ENCODE results near the gene MYO3A. TPM values are rescaled to one million over a fixed set of nuclear protein-coding genes. Genes with fewer than 3 reads are reported as not detected.

The MYO3A gene
- total RNA-seq, 1 donor from 2014 or later: 0.23 TPM

- H3K4me3 Mint-ChIP-seq (ENCODE audit: unreplicated experiment): no peak overlapping the region
- no peaks in the 10 kb centered on the region for H3K36me3 Mint-ChIP-seq (ENCODE audit: low read depth, unreplicated experiment)
- no peaks in the 10 kb centered on the region for H4K20me1 ChIP-seq (ENCODE audit: insufficient read depth, low read length)
- H2AFZ ChIP-seq (ENCODE audit: low read depth, low read length): no peak overlapping the region
- H3K36me3 ChIP-seq (ENCODE audit: insufficient read depth, low read length): no peaks in the 10 kb centered on the region
- no peaks in the 10 kb centered on the region for H3K27me3 ChIP-seq (ENCODE audit: insufficient read depth, low read length)
- H3K9ac ChIP-seq (ENCODE audit: low read length): no peak overlapping the region
- no peaks in the 10 kb centered on the region for H3K27me3 Mint-ChIP-seq (ENCODE audit: low read depth, unreplicated experiment)
- no peaks in the 10 kb centered on the region for H3K4me1 ChIP-seq (ENCODE audit: insufficient read depth, low read length)
- TF ChIP-seq CTCF (IDR thresholded peaks at IDR 0.05; ENCODE audit: insufficient read depth, low read depth, low read length): no peak
- no peak for TF ChIP-seq EZH2 (IDR thresholded peaks at IDR 0.05; ENCODE audit: insufficient read depth, low read length)
- no peak overlapping the region for H3K4me2 ChIP-seq (ENCODE audit: low read length)
- H3K4me3 ChIP-seq (ENCODE audit: insufficient read depth, low read depth, low read length): no peak overlapping the region
- peaks cover 10% of the 10 kb centered on the region for H3K4me1 Mint-ChIP-seq (ENCODE audit: low read depth, unreplicated experiment)
- H3K9me3 Mint-ChIP-seq (ENCODE audit: unreplicated experiment): no peaks in the 10 kb centered on the region
- DNase-seq (ENCODE audit: low read depth) (peak; percentile 3), FAIRE-seq (no peak)
- H3K79me2 ChIP-seq (ENCODE audit: insufficient read depth, low read length): no peaks in the 10 kb centered on the region
- no peaks in the 10 kb centered on the region for H3K9me3 ChIP-seq (ENCODE audit: insufficient read depth, low read depth, low read length)
- no peak overlapping the region for H3K27ac ChIP-seq (ENCODE audit: low read depth, low read length)
- peak overlapping the region; percentile 0 for H3K27ac Mint-ChIP-seq (ENCODE audit: unreplicated experiment)
These were observed 114.7 kb downstream of the MYO3A start for GRCh38 chr10:26048756-26049155.

GRCh38 chr10:26052326-26052725, 118.3 kb downstream of the MYO3A start:
- no peaks in the 10 kb centered on the region for H3K9me3 ChIP-seq (ENCODE audit: insufficient read depth, low read depth, low read length)
- no peak overlapping the region for H3K4me3 ChIP-seq (ENCODE audit: insufficient read depth, low read depth, low read length)
- H3K27me3 ChIP-seq (ENCODE audit: insufficient read depth, low read length): no peaks in the 10 kb centered on the region
- Mint-ChIP-seq H3K4me3 (ENCODE audit: unreplicated experiment) (no peak overlapping the region), H3K27me3 (ENCODE audit: low read depth, unreplicated experiment) (no peaks in the 10 kb centered on the region), H3K9me3 (ENCODE audit: unreplicated experiment) (no peaks in the 10 kb centered on the region), H3K27ac (ENCODE audit: unreplicated experiment) (no peak overlapping the region), H3K36me3 (ENCODE audit: low read depth, unreplicated experiment) (no peaks in the 10 kb centered on the region), H3K4me1 (ENCODE audit: low read depth, unreplicated experiment) (peaks cover 7% of the 10 kb centered on the region)
- H3K79me2 ChIP-seq (ENCODE audit: insufficient read depth, low read length): no peaks in the 10 kb centered on the region
- no peaks in the 10 kb centered on the region for H4K20me1 ChIP-seq (ENCODE audit: insufficient read depth, low read length)
- H3K27ac ChIP-seq (ENCODE audit: low read depth, low read length): no peak overlapping the region
- no peak for FAIRE-seq
- no peak overlapping the region for H3K9ac ChIP-seq (ENCODE audit: low read length)
- TF ChIP-seq CTCF (IDR thresholded peaks at IDR 0.05; ENCODE audit: insufficient read depth, low read depth, low read length) (no peak), EZH2 (IDR thresholded peaks at IDR 0.05; ENCODE audit: insufficient read depth, low read length) (no peak)
- no peaks in the 10 kb centered on the region for H3K4me1 ChIP-seq (ENCODE audit: insufficient read depth, low read length)
- H2AFZ ChIP-seq (ENCODE audit: low read depth, low read length): no peak overlapping the region
- no peak overlapping the region for H3K4me2 ChIP-seq (ENCODE audit: low read length)
- no peak for DNase-seq (ENCODE audit: low read depth)
- no peaks in the 10 kb centered on the region for H3K36me3 ChIP-seq (ENCODE audit: insufficient read depth, low read length)

- H3K79me2 ChIP-seq (ENCODE audit: insufficient read depth, low read length): no peaks in the 10 kb centered on the region
- no peaks in the 10 kb centered on the region for H3K9me3 ChIP-seq (ENCODE audit: insufficient read depth, low read depth, low read length)
- Mint-ChIP-seq H3K27ac (ENCODE audit: unreplicated experiment) (no peak overlapping the region), H3K4me1 (ENCODE audit: low read depth, unreplicated experiment) (no peaks in the 10 kb centered on the region), H3K27me3 (ENCODE audit: low read depth, unreplicated experiment) (no peaks in the 10 kb centered on the region), H3K4me3 (ENCODE audit: unreplicated experiment) (no peak overlapping the region), H3K9me3 (ENCODE audit: unreplicated experiment) (no peaks in the 10 kb centered on the region), H3K36me3 (ENCODE audit: low read depth, unreplicated experiment) (no peaks in the 10 kb centered on the region)
- H3K9ac ChIP-seq (ENCODE audit: low read length): no peak overlapping the region
- no peak overlapping the region for H3K4me3 ChIP-seq (ENCODE audit: insufficient read depth, low read depth, low read length)
- no peaks in the 10 kb centered on the region for H3K4me1 ChIP-seq (ENCODE audit: insufficient read depth, low read length)
- no peak overlapping the region for H2AFZ ChIP-seq (ENCODE audit: low read depth, low read length)
- no peaks in the 10 kb centered on the region for H4K20me1 ChIP-seq (ENCODE audit: insufficient read depth, low read length)
- H3K27ac ChIP-seq (ENCODE audit: low read depth, low read length): no peak overlapping the region
- no peak overlapping the region for H3K4me2 ChIP-seq (ENCODE audit: low read length)
- DNase-seq (ENCODE audit: low read depth) (no peak), FAIRE-seq (no peak)
- H3K27me3 ChIP-seq (ENCODE audit: insufficient read depth, low read length): no peaks in the 10 kb centered on the region
- H3K36me3 ChIP-seq (ENCODE audit: insufficient read depth, low read length): no peaks in the 10 kb centered on the region
- no peak for TF ChIP-seq EZH2 (IDR thresholded peaks at IDR 0.05; ENCODE audit: insufficient read depth, low read length)
These were observed 123.4 kb downstream of the MYO3A start for GRCh38 chr10:26057466-26057865.
